ENCODE results near the gene ACAA1.

The ACAA1 gene

DNA sequence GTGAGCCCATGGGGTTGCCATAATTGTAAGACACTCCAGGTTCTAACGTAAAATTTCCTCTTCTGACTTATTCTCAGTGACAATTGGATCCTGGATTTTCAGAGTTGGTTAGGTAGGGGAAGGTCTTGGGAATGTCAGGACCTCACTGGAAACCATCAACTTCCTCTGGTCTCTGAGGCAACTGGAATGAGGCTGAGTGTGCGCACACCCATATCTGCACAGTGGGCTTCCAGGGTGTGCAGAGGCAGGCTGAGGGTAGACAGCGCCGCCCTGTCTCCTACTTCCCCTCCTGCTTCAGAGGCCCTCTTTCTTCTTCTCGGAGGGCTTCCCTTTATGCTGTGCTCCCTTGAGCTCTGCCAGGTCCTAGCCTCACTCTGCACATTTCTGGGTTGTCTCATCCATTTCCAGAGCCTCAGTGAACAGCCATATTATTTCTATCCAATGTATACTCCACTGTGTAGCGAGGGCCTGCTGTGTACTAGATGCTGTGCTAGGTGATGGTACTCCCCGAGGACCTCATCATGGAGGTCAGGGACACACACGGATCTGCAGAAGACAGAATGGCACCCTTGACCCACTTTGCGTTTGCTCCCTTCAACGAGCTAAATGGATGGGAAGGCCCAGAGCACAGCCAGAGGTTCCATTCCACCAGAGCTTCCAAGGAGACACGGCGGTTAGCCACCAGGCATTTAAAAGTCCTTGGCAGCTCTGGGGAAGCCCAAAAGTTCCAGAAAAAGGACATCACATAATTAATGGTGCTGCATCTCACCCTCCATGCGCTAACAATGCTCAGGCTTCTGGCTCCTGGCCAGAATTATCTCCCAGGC, 18.3 kb downstream of the ACAA1 start:
- DNase-seq, result no peak

DNA sequence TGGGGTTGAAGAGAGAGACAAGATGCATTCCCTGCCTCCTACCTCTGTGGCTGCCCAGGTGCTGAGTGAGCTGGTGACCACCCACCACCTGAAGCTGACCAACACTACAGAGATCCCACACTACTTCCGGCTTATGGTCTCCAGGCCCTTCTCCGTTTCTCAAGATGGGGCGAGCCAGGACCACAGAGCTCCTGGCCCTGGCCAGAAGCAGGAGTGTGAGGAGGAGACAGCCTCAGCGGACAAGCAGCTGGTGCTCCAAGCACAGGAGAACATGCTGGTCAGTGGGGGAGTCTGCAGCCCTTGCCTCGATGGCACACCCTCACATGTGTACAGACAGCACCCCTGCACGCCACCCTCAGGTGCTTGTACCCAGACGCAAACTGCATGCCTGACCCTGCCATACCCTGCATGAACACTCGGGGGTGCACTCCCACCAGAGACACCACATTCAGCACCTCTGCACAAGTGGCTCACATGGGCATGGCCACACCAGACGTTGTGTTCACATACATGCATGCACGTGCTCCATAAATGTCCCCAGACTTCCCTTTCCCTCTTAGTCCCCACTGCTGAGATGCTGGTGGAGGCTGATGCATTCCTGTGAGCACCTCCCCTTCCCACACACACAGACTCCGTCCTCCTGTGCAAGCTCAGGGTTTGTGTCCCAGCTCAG, 19.0 kb downstream of the ACAA1 start:
- peak; percentile 50 to 77 (median 63) for DNase-seq

DNA sequence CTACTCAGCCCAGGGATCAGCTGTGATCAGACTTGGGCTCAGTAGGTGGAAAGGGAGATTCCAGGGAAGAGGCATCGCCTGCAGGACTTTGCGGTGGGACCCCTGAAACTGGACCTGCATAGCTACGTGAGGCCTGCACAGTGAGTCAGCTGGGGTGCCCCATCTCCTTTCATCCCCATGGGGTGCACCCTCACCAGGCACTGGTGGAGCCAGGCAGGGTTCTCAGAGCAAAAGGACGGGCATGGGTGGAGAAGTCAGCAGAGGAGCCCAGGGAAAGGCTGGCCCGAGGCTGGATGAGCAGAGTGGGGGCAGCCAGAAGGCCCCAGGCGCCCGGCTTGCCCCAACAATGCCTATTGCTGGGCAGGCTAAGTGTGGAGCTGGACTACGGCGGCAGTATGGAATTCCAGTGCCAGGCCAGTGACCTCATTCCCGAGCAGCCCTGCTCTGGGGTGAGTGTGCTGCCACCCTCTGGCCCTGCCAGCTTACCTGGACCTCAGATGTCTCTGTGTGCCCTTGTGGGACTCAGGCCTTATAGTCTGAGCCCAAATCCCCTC, 19.7 kb downstream of the ACAA1 start:
- no peak for DNase-seq

GRCh38 chr3:38116471-38117162, 20.3 kb downstream of the ACAA1 start:
- no peak for DNase-seq

DNA sequence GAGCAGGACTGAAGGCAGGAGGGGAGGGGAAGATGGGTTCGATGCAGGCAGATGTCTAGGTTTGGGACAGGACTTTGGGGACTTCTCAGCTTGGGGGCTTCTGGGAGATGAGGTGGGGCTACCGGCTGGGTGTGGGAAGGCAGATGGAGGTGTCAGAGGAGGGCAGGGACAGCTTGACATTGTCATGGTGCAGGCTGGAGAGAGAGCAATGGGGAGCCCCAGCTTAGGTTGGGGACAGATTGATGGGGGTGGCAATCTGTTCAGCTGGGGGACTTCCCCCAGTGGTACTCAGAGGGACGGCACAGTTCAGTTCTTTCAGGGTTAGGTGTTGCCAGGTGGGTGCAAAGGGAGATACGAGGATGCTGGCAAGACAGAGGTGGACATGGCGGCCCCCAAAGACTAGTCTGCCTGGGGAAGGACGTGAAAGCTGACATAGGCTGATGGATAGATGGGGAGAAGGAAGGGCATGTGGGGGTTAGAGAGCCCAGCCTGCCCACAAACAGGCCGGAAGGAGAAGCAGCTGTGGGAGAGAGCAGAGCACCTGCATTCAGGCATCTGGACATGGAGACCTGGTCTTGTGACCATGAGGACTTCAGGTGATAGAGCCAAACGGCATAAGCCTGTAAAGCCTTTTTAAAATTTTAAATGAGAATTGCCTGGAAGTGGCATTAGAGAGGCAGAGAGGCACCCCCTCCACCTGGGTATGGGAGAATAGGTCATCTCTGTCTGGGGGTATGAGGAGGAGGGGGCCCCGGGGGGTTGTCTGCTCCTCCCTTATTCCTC, 21.1 kb downstream of the ACAA1 start:
- DNase-seq, result no peak

- DNase-seq, result no peak
Observed at GRCh38 chr3:38114875-38115644, 21.9 kb downstream of the ACAA1 start.

DNA sequence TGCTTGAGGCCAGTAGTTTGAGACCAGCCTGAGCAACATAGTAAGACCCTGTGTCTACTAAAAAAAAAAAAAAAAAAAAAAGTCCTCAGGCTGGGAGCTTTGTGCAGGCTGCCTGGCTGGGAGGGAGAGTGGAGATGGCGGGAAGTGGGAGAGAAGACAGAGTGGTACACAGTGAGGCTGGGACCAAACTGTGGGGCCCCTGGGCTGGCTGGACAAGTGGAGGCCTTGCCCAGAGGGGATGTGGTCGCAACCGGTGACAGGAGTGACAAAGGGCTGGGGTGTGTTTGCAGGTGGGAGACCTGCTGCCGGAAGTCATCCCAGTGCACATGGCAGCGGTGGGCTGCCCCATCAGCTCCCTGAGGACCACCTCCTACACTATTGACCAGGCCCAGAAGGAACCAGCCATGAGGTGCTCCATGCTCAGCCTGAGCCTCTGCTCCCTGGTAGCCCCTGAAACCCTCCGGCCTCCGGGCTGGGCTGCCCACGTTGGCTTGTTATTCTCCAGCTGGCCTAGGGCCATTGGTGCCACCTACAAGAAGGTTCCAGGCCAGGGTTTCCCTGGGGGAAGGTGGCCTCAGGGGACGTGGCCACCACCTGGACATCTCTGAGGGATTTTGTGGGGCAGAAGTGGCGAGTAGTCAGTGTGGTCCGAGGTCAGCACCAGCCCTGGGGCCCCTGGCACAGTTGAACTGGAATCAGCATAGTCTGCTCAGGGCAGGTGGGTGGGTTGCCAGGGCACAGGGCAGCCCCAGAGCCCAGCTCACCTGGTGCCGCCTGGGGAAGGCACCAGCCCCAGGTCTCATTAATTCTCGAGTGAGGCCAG, 22.7 kb downstream of the ACAA1 start:
- no peak for DNase-seq

- DNase-seq, result no peak
Observed at GRCh38 chr3:38112378-38112761, 24.6 kb downstream of the ACAA1 start.

DNA sequence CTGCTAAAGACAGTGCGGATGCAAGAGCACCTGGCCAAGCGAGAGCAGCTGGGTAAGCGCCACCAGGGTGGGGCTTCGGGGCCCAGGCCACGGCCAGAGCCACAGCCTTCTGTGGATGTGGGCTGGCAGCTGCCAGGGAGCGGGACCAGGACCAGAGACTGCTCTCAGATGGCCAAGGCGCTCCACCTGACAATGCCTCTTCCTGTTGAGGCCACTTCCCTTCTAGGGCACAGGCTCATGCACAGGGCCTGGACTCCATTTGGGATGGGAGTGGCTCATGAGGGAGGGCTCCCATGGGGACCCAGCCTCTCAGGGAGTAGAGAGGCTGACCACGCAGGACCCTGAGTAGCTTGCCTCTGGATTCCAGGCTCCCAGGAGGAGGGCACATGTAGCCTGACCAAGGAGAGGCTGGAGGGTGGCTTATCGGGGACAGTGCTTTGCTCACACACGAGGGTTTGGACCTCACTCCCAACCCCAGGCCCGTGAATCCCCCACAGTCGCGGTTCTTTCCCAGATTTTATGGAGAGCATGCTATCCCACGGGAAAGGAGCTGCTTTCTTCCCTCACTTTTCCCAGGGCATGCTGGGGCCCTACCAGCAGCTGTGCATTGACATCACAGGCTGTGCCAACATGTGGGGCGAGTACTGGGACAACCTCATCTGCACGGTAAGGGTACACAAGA, 25.1 kb downstream of the ACAA1 start:
- no peak for DNase-seq

GRCh38 chr3:38111201-38111600, 25.7 kb downstream of the ACAA1 start:
- DNase-seq, result no peak

GRCh38 chr3:38110314-38111050, 26.4 kb downstream of the ACAA1 start:
- no peak for DNase-seq

DNA sequence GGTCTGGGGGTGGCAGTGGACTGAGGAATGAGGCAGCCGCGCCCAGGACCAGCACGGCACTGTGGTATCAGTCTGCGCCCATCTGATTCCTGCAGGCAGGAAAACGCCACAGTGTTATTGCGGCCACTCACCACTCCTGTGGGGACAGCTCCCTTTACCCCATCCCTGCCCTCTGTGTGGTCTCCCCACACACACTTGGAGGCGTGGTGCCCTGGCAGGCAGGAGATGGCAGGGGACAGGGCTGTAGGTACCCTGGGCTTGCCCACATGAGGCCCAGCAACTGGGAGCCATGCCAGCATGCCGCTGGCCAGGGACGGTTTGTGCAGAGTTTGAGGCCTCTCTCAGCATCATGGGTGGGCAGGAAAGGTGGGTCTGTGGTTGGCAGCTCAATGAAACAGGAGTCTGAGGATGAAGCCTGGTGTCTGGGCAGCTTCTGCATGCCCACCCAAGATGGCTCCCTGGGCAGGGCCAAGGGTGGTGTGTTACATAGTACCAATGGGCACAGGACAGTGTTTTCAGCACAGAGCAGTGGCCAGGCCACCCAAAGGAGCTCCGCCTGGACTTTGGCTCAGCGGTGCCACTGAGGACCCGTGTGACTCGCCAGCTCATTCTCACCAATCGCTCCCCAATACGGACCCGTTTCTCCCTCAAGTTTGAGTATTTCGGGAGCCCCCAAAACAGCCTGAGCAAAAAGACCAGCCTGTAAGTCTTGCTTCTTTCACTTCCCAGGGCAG, 27.2 kb downstream of the ACAA1 start:
- DNase-seq, result no peak

DNA sequence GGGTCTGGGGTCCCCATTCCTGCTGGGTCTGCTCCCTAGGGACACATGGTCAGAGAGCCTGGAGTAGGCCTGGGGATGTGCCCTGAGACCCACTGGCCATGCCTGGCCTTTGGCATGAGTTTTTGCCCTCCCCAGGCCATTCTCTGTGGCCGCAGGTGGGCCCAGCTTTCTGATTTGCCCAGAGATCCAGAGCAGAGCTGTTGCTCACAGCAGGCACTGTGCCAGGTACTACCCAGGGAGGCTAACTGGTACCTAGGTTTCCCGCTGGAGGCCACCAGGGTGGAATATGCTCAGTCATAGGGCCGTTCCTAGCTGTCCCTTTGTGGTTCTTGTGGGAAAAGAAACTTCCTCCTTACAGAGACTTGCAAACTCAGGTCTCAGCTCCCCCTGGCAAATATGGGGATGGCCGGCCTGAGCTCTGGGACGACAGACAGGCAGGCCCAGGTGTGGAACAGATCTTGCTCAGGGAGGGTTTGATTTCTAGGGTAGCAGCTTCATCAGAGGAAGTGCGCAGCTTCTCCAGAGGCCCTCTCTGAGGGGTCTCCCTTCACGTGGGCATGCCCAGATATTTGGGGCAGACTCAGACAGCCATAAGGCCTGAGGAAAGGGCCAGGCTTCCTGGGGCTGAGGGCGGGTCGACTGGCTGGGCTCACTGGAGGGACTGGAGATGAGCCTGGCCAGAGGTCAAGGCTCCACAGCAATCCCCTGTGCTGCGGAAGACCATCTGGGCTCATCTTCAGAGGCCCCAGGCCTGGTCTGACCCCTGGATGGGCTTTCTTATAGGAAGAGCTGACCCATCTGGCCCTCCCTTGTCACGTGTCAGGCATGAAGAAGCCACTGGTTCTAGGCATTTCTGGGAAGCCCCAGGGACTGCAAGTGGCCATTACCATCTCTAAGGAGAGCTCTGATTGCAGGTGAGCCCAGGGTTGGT, 28.0 kb downstream of the ACAA1 start:
- no peak for DNase-seq

- no peak for DNase-seq
Observed at GRCh38 chr3:38107911-38108648, 28.8 kb downstream of the ACAA1 start.

- no peak for DNase-seq
Observed at GRCh38 chr3:38105525-38105924, 31.4 kb downstream of the ACAA1 start.

DNA sequence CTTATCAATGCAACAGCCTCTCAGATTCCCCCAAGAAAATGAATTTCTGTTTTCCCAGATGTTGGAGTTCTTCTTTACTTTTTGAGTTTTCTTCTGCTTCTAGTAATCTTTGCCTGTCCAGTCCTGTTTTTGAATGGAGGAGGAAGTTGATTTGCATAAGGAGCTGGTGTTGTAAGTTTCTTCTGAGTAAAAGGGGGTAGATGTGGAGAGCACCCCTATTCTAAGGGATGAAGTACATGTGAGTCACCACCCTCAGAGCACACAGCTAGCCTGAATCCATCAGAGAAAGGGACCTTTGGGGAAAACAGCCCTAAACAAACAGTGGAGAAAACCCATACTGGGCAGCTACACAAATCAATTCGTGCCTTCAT, 34.5 kb downstream of the ACAA1 start:
- no peak for DNase-seq

- DNase-seq, result no peak
Observed at GRCh38 chr3:38101811-38102443, 35.0 kb downstream of the ACAA1 start.
